Uterus (tissue), 4 donors: ENCODE results near the gene PPP1R3D. TPM values are rescaled to one million over a fixed set of nuclear protein-coding genes. Genes with fewer than 3 reads are reported as not detected.
"Not testable (repeated sequence)": the region's sequence is repeated elsewhere in the genome, so short reads cannot be mapped to it uniquely, and the experiment has no call there.

ENCODE experiments used
- DNase-seq, 2 donors: peaks; one replicate each; pipeline ENCODE4 v3.0.0-alpha.2; 2019 to 2020
- H3K27ac ChIP-seq, 2 donors: fragments of 200-600 bp; sonication (generic); 1 replicate in 1 of 2; 2 replicates in 1 of 2; pipeline ENCODE4 v1.5.1; 2016 to 2018
- H3K27me3 ChIP-seq, 2 donors: fragments of 200-600 bp; sonication (generic); one replicate each; pipeline ENCODE4 v1.5.1; 2018 to 2019; ENCODE audit warnings: control low read depth in 1 of 2
- H3K36me3 ChIP-seq, 2 donors: fragments of 200-600 bp; sonication (generic); one replicate each; pipeline ENCODE4 v1.5.1; 2019; ENCODE audit warnings: control low read depth in 1 of 2
- H3K4me1 ChIP-seq, 2 donors: fragments of 200-600 bp; sonication (generic); one replicate each; pipeline ENCODE4 v1.5.1; 2018 to 2019; ENCODE audit warnings: control low read depth in 1 of 2
- H3K4me3 ChIP-seq, 2 donors: fragments of 200-600 bp; sonication (generic); 1 replicate in 1 of 2; 2 replicates in 1 of 2; pipeline ENCODE4 v1.5.1; 2018 to 2019; ENCODE audit warnings: mild to moderate bottlenecking in 1 of 2
- H3K9me3 ChIP-seq, 2 donors: fragments of 200-600 bp; sonication (generic); one replicate each; pipeline ENCODE4 v1.5.1; 2019; ENCODE audit warnings: control low read depth in 1 of 2
- POLR2A ChIP-seq, 2 donors: fragments of 450-650 bp; IDR thresholded peaks; one replicate each; pipeline ENCODE4 v1.6.1; 2016; ENCODE audit warnings: antibody characterized with exemption in 2 of 2, mild to moderate bottlenecking in 1 of 2, moderate library complexity in 1 of 2
- intact Hi-C: fragments of 100-400 bp; cut with DNase I; formaldehyde crosslinking; loops from one replicate; pipeline ENCODE4 v1.15.1; 2023; ENCODE audit warnings: low total_unique reads
- total RNA-seq, 4 donors: library from RNA; depleted of rRNA in 3 of 4; stranded (reverse); fragments of >200 nt in 3 of 4; gene quantifications; one replicate each; pipeline versions ENCODE4 v1.1.0 to v1.2.4, GENCODE V29; 2014 to 2023
- TF ChIP-seq, protein P1 (sequence below), 4 experiments: fragments of 200-600 bp in 2 of 4; fragments of 450-650 bp in 2 of 4; sonication (generic) in 2 of 4; IDR thresholded peaks; one replicate each; pipeline ENCODE4 v1.5.1; 2016 to 2019; ENCODE audit warnings: antibody characterized with exemption in 4 of 4, mild to moderate bottlenecking in 2 of 4, moderate library complexity in 1 of 4
- donor health status: DM: yes; HTN: yes; CAD: no.

PPP1R3D gene
- total RNA-seq, 4 donors from 2014 or later: 1.3 to 10.1 (median 8.7) TPM

- no peak within 1 kb of the TSS for H3K4me3 ChIP-seq
- H3K27me3 ChIP-seq: no peaks in the 10 kb centered on the region
- H3K9me3 ChIP-seq: no peaks in the 10 kb centered on the region
- H3K36me3 ChIP-seq: no peaks in the 10 kb centered on the region
- intact Hi-C loops: no loop called here
- DNase-seq: no peak
- no peak within 1 kb of the TSS for H3K27ac ChIP-seq
- TF ChIP-seq POLR2A (IDR thresholded peaks at IDR 0.05): no peak
- TF ChIP-seq, protein P1, sequence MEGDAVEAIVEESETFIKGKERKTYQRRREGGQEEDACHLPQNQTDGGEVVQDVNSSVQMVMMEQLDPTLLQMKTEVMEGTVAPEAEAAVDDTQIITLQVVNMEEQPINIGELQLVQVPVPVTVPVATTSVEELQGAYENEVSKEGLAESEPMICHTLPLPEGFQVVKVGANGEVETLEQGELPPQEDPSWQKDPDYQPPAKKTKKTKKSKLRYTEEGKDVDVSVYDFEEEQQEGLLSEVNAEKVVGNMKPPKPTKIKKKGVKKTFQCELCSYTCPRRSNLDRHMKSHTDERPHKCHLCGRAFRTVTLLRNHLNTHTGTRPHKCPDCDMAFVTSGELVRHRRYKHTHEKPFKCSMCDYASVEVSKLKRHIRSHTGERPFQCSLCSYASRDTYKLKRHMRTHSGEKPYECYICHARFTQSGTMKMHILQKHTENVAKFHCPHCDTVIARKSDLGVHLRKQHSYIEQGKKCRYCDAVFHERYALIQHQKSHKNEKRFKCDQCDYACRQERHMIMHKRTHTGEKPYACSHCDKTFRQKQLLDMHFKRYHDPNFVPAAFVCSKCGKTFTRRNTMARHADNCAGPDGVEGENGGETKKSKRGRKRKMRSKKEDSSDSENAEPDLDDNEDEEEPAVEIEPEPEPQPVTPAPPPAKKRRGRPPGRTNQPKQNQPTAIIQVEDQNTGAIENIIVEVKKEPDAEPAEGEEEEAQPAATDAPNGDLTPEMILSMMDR (IDR thresholded peaks at IDR 0.05): no peak
- no peaks in the 10 kb centered on the region for H3K4me1 ChIP-seq
Measured at GRCh38 chr20:59958123-59958522, 18.0 kb upstream of the PPP1R3D start, which contains the start of gene CDH26. TSS of gene CDH26 (plus strand) at chr20:59958423. CDS start at chr20:59958727, 304 bp downstream.

DNA sequence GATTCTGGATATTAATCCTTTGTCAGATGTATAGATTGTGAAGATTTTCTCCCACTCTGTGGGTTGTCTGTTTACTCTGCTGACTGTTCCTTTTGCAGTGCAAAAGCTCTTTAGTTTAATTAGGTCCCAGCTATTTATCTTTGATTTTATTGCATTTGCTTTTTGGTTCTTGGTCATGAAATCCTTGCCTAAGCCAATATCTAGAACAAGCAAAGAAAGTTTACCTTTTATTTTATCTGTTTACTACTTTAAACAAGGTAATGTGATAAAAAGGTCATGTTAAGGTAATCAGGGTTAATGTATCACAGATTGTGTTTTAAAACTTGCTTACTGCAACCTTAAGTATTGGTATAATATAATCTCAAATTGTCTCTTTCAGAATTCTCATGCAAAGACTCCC lies 17.5 kb upstream of the PPP1R3D start:
- H3K36me3 ChIP-seq, H3K4me3 ChIP-seq, intact Hi-C loops, DNase-seq, H3K27ac ChIP-seq, H3K9me3 ChIP-seq, H3K27me3 ChIP-seq, H3K4me1 ChIP-seq: not testable (repeated sequence)

- Histone ChIP-seq H3K27me3 (no peaks in the 10 kb centered on the region), H3K36me3 (no peaks in the 10 kb centered on the region), H3K9me3 (no peaks in the 10 kb centered on the region), H3K4me3 (no peak overlapping the region), H3K27ac (no peak overlapping the region), H3K4me1 (no peaks in the 10 kb centered on the region)
- intact Hi-C loops: no loop called here
- no peak for DNase-seq
- no peak for TF ChIP-seq POLR2A (IDR thresholded peaks at IDR 0.05)
- TF ChIP-seq, protein P1 (IDR thresholded peaks at IDR 0.05): no peak
Measured at GRCh38 chr20:59955131-59955796, 15.2 kb upstream of the PPP1R3D start.

DNA sequence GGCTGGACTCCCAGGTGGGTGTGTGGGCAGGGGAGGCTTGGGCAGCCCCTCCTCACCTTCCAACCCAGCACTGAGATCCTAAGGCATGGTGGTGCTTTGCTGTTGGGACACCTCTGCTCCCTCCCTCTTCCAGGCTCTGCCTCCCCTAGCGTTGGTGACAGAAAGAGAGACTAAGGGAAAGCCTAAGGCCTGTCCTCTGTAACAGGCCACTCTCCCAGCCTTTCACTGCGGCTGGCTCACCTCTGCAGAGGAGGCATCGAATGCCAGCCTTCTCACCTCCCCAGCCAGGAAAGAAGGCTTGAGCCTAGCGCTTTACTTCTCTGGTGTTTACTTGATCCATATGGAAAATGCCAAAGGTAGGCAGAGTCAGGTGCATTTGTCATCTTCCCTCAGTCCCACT lies 14.6 kb upstream of the PPP1R3D start:
- intact Hi-C loops: no loop called here
- TF ChIP-seq, protein P1 (IDR thresholded peaks at IDR 0.05): no peak
- no peak for TF ChIP-seq POLR2A (IDR thresholded peaks at IDR 0.05)
- no peaks in the 10 kb centered on the region for H3K9me3 ChIP-seq
- no peak overlapping the region for H3K4me3 ChIP-seq
- no peaks in the 10 kb centered on the region for H3K27me3 ChIP-seq
- H3K27ac ChIP-seq: no peak overlapping the region
- no peaks in the 10 kb centered on the region for H3K4me1 ChIP-seq
- H3K36me3 ChIP-seq: no peaks in the 10 kb centered on the region
- DNase-seq: no peak

- Histone ChIP-seq H3K27ac (no peak overlapping the region), H3K36me3 (no peaks in the 10 kb centered on the region), H3K27me3 (no peaks in the 10 kb centered on the region), H3K9me3 (no peaks in the 10 kb centered on the region), H3K4me3 (no peak overlapping the region), H3K4me1 (no peaks in the 10 kb centered on the region)
- DNase-seq: no peak
- intact Hi-C loops: no loop called here
- TF ChIP-seq, protein P1 (IDR thresholded peaks at IDR 0.05): no peak
- TF ChIP-seq POLR2A (IDR thresholded peaks at IDR 0.05): no peak
Measured at GRCh38 chr20:59949911-59950310, 9.8 kb upstream of the PPP1R3D start.
